H9 (cell line): ENCODE data around the gene OR5K4. TPM values are rescaled to one million over a fixed set of nuclear protein-coding genes. Genes with fewer than 3 reads are reported as not detected.

Experiments used
- DNase-seq: peaks from one replicate; pipeline ENCODE4 v3.0.0-alpha.2; 2017
- H2AFZ ChIP-seq: one replicate; pipeline ENCODE4 v1.6.1; 2013; ENCODE audit warnings: mild to moderate bottlenecking, low read length, control low read depth, moderate library complexity
- H2AK5ac ChIP-seq: 2 replicates; pipeline ENCODE4 v1.6.1; 2013; ENCODE audit warnings: low read length, control low read depth, mixed read lengths; ENCODE audit not compliant: insufficient read length
- H2BK120ac ChIP-seq: one replicate; pipeline ENCODE4 v1.6.1; 2013; ENCODE audit warnings: low read depth, mild to moderate bottlenecking, low read length, control low read depth, inconsistent platforms; ENCODE audit not compliant: poor library complexity, severe bottlenecking
- H2BK12ac ChIP-seq: 2 replicates; pipeline ENCODE4 v1.6.1; 2013; ENCODE audit warnings: low read length, control low read depth, mixed read lengths, low read depth; ENCODE audit not compliant: insufficient read length
- H2BK15ac ChIP-seq: 2 replicates; pipeline ENCODE4 v1.6.1; 2013; ENCODE audit warnings: low read depth, low read length, control low read depth
- H2BK20ac ChIP-seq: one replicate; pipeline ENCODE4 v1.6.1; 2013; ENCODE audit warnings: low read depth, mild to moderate bottlenecking, low read length, control low read depth, inconsistent platforms; ENCODE audit not compliant: poor library complexity, severe bottlenecking
- H2BK5ac ChIP-seq: 2 replicates; pipeline ENCODE4 v1.6.1; 2013; ENCODE audit warnings: low read length, control low read depth, mixed read lengths; ENCODE audit not compliant: insufficient read length
- H3K14ac ChIP-seq: 2 replicates; pipeline ENCODE4 v1.6.1; 2013; ENCODE audit warnings: low read length, control low read depth; ENCODE audit not compliant: insufficient read depth
- H3K18ac ChIP-seq: 2 replicates; pipeline ENCODE4 v1.6.1; 2013; ENCODE audit warnings: low read depth, mild to moderate bottlenecking, mixed read lengths, low read length, control low read depth; ENCODE audit not compliant: insufficient read length
- H3K23ac ChIP-seq: 2 replicates; pipeline ENCODE4 v1.6.1; 2013; ENCODE audit warnings: low read length, control low read depth, mixed read lengths, low read depth; ENCODE audit not compliant: insufficient read length
- H3K23me2 ChIP-seq: 2 replicates; pipeline ENCODE4 v1.6.1; 2013; ENCODE audit warnings: low read depth, mild to moderate bottlenecking, mixed read lengths, low read length, control low read depth; ENCODE audit not compliant: insufficient read length, poor library complexity, severe bottlenecking
- H3K27ac ChIP-seq: 2 replicates; pipeline ENCODE4 v1.5.1; 2013; ENCODE audit warnings: low read length, control low read depth, mixed read lengths, low read depth; ENCODE audit not compliant: insufficient read length
- H3K27me3 ChIP-seq: 2 replicates; pipeline ENCODE4 v1.6.1; 2013; ENCODE audit warnings: low read length, control low read depth, inconsistent platforms; ENCODE audit not compliant: insufficient read depth
- H3K4ac ChIP-seq: 2 replicates; pipeline ENCODE4 v1.6.1; 2013; ENCODE audit warnings: low read depth, mild to moderate bottlenecking, control low read depth, inconsistent platforms, low read length, moderate library complexity
- H3K4me1 ChIP-seq: 2 replicates; pipeline ENCODE4 v1.6.1; 2013; ENCODE audit warnings: low read length, control low read depth, inconsistent platforms; ENCODE audit not compliant: insufficient read depth
- H3K4me2 ChIP-seq: 2 replicates; pipeline ENCODE4 v1.6.1; 2013; ENCODE audit warnings: low read length, control low read depth, mixed read lengths; ENCODE audit not compliant: insufficient read length, insufficient read depth
- H3K56ac ChIP-seq: 2 replicates; pipeline ENCODE4 v1.6.1; 2013; ENCODE audit warnings: low read depth, mild to moderate bottlenecking, mixed read lengths, low read length, control low read depth; ENCODE audit not compliant: insufficient read length
- H3K79me1 ChIP-seq: 2 replicates; pipeline ENCODE4 v1.6.1; 2013; ENCODE audit warnings: low read depth, mild to moderate bottlenecking, moderate library complexity, low read length, control low read depth, inconsistent platforms; ENCODE audit not compliant: insufficient read depth, poor library complexity, severe bottlenecking
- H3K79me2 ChIP-seq: 2 replicates; pipeline ENCODE4 v1.6.1; 2013; ENCODE audit warnings: low read length, control low read depth, inconsistent platforms; ENCODE audit not compliant: insufficient read depth
- H3K9ac ChIP-seq: 2 replicates; pipeline ENCODE4 v1.6.1; 2013; ENCODE audit warnings: low read length, control low read depth, mixed read lengths; ENCODE audit not compliant: insufficient read length; ENCODE audit errors: extremely low read depth
- H3K9me3 ChIP-seq: one replicate; pipeline ENCODE4 v1.6.1; 2013; ENCODE audit warnings: low read depth, low read length, inconsistent platforms; ENCODE audit not compliant: control insufficient read depth
- H3T11ph ChIP-seq: one replicate; pipeline ENCODE4 v1.6.1; 2013; ENCODE audit warnings: mild to moderate bottlenecking, low read length, control low read depth, inconsistent platforms
- H4K20me1 ChIP-seq: one replicate; pipeline ENCODE4 v1.6.1; 2013; ENCODE audit not compliant: control insufficient read depth, insufficient read length, insufficient read depth
- H4K5ac ChIP-seq: 2 replicates; pipeline ENCODE4 v1.6.1; 2013; ENCODE audit warnings: low read depth, mild to moderate bottlenecking, mixed read lengths, low read length, control low read depth; ENCODE audit not compliant: insufficient read length
- H4K8ac ChIP-seq: replicated peaks from 2 replicates; pipeline ENCODE4 v1.6.1; 2013; ENCODE audit warnings: low read length, control low read depth, mixed read lengths, low read depth; ENCODE audit not compliant: insufficient read length
- H4K91ac ChIP-seq: 2 replicates; pipeline ENCODE4 v1.6.1; 2013; ENCODE audit warnings: low read depth, mild to moderate bottlenecking, moderate library complexity, mixed read lengths, low read length, control low read depth; ENCODE audit not compliant: insufficient read length
- H3K27ac Mint-ChIP-seq, 3 experiments: 2 replicates in 2 of 3; 3 replicates in 1 of 3; pipeline ENCODE4 v1.8.0; 2020 to 2021; ENCODE audit warnings: mixed read lengths in 3 of 3, mild to moderate bottlenecking in 1 of 3, moderate library complexity in 1 of 3
- H3K27me3 Mint-ChIP-seq: 2 replicates; pipeline ENCODE4 v1.8.0; 2021; ENCODE audit warnings: low read depth, mild to moderate bottlenecking, moderate library complexity, mixed read lengths
- H3K36me3 Mint-ChIP-seq, 3 experiments: 2 replicates in 2 of 3; 3 replicates in 1 of 3; pipeline ENCODE4 v1.8.0; 2020 to 2021; ENCODE audit warnings: low read depth in 3 of 3, mixed read lengths in 3 of 3; ENCODE audit not compliant: insufficient read depth in 1 of 3
- H3K4me1 Mint-ChIP-seq, 2 experiments: 2 replicates each; pipeline ENCODE4 v1.8.0; 2020; ENCODE audit warnings: mixed read lengths in 2 of 2
- H3K4me3 Mint-ChIP-seq, 2 experiments: 2 replicates in 1 of 2; 3 replicates in 1 of 2; pipeline ENCODE4 v1.8.0; 2020 to 2021; ENCODE audit warnings: mild to moderate bottlenecking in 2 of 2, mixed read lengths in 2 of 2, moderate library complexity in 1 of 2
- H3K9me3 Mint-ChIP-seq, 2 experiments: 2 replicates in 1 of 2; 3 replicates in 1 of 2; pipeline ENCODE4 v1.8.0; 2020; ENCODE audit warnings: mild to moderate bottlenecking in 2 of 2, mixed read lengths in 2 of 2, moderate library complexity in 1 of 2
- CTCF ChIP-seq: fragments of 200-600 bp; sonication (generic); conservative IDR thresholded peaks from 3 replicates; pipeline ENCODE4 v1.8.0; 2021; ENCODE audit warnings: antibody characterized with exemption, mild to moderate bottlenecking
- WGBS: extraction: QIAGEN DNeasy Blood & Tissue Kit; methylation state at CpG from one replicate; pipeline ENCODE4 v1.1.7; 2013; ENCODE audit warnings: missing lambda C conversion rate, low lambda C conversion rate, mixed read lengths; ENCODE audit not compliant: insufficient read length; ENCODE audit errors: extremely low coverage; 5-methylcytosine and 5-hydroxymethylcytosine counted together
- total RNA-seq: library from RNA; stranded (reverse); gene quantifications from 2 replicates; pipeline ENCODE4 v1.2.1, GENCODE V29; 2021

OR5K4 gene
- total RNA-seq, 1 experiment from 2014 or later: not detected

- Histone ChIP-seq H2AFZ (no peak overlapping the region), H2BK15ac (no peak overlapping the region), H2BK5ac (no peak overlapping the region), H3T11ph (no peak overlapping the region), H4K8ac (no peak overlapping the region), H3K79me2 (no peaks in the 10 kb centered on the region), H2BK12ac (no peak overlapping the region), H3K79me1 (no peaks in the 10 kb centered on the region), H2AK5ac (no peak overlapping the region), H3K4me2 (no peak overlapping the region), H4K20me1 (no peaks in the 10 kb centered on the region), H3K18ac (no peak overlapping the region), H3K4me1 (no peaks in the 10 kb centered on the region; the same call in 1 of the 2 replicates), H3K27me3 (no peaks in the 10 kb centered on the region), H3K23ac (no peak overlapping the region), H4K91ac (no peak overlapping the region), H3K27ac (no peak overlapping the region), H4K5ac (no peak overlapping the region), H3K14ac (no peak overlapping the region), H3K9ac (no peak overlapping the region), H3K4ac (no peak overlapping the region), H2BK120ac (no peak overlapping the region), H3K56ac (no peak overlapping the region), H3K23me2 (no peaks in the 10 kb centered on the region), H3K9me3 (no peaks in the 10 kb centered on the region), H2BK20ac (no peak overlapping the region)
- Mint-ChIP-seq H3K27ac (no peak overlapping the region), H3K27me3 (no peaks in the 10 kb centered on the region), H3K4me3 (no peak overlapping the region), H3K36me3 (no peaks in the 10 kb centered on the region), H3K9me3 (no peaks in the 10 kb centered on the region), H3K4me1 (peaks cover 5 to 9% of the 10 kb centered on the region in 2 experiments; a peak in 3 of 4 replicates)
- DNase-seq: no peak
- WGBS: no CpG with 5 or more reads among the region's 1 CpG
- no peak for TF ChIP-seq CTCF
Observed at GRCh38 chr3:98339031-98339430, 14.6 kb upstream of the OR5K4 start.
